ENCODE data around the gene CXCR6.

CXCR6 gene

DNA sequence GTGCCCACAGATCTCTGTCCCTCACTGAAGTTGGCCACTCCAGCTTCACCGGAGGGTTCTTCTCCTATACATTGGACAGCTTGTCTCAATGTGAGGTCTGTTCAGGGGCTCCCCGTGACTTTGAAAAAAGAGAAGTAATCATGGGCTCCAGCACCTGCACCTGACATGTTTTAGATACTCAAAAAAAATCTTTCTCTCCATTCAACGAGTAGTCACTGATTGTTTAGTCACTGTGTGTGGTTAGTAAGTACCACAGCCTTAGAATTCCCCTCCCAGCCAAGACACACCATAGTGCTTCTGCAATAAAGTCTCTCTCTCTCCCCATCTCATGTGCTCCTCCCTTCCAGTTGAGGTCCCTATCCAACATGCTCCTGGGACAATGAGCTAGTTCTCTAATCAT is 38.3 kb upstream of the CXCR6 start:
- Histone ChIP-seq H3K27ac (ENCODE audit: extremely low read depth, low read depth, low read length) (no peak overlapping the region), H3K36me3 (ENCODE audit: control insufficient read depth in 2 of 2, insufficient read depth in 1 of 2, low read length in 2 of 2) (no peaks in the 10 kb centered on the region), H3K4me1 (ENCODE audit: control insufficient read depth, insufficient read depth, low read length) (no peaks in the 10 kb centered on the region), H3K9me3 (ENCODE audit: control insufficient read depth, insufficient read depth, low read depth, low read length) (no peaks in the 10 kb centered on the region), H3K4me3 (ENCODE audit: low read depth, low read length) (no peak overlapping the region)
- ChIA-PET CTCF (interaction anchor here (0.7 to 1.0 kb wide), 2 partner anchors 19 to 394 kb away, joined by 3 to 4 read pairs; partner anchors contain the start of gene CCR9), POLR2A (no interaction called here)
- TF ChIP-seq ZNF354C (tag by site-specific recombination; IDR thresholded peaks at IDR 0.05; ENCODE audit: borderline replicate concordance, low read depth) = no peak
- no peak for TF ChIP-seq YY2 (tag by site-specific recombination; IDR thresholded peaks at IDR 0.05)
- TF ChIP-seq MYNN (tag by site-specific recombination; IDR thresholded peaks at IDR 0.05; ENCODE audit: borderline replicate concordance) = no peak
- no peak for TF ChIP-seq WT1 (tag by site-specific recombination; IDR thresholded peaks at IDR 0.05)
- no peak for TF ChIP-seq EGR2 (tag by site-specific recombination; IDR thresholded peaks at IDR 0.05; ENCODE audit: low read depth)

DNA sequence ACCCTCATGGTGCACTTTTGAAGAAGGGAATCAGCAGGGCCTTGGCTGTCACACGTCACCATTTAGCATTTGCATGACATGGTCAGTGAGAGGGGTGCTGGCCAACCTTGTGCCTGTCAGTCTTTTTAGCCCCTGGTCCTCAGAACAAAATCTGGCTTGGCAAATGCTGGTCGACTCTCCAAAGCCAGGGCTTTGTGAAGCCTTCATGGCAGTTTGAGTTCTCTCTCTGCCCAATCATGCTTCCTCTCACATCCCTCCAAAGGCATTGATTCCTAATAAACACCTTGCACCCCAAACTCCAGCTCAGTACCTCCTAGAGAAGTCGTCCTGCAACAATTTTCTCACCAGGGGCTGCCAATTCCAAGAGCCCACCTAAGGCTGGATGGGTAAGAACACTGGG is 37.5 kb upstream of the CXCR6 start:
- no peaks in the 10 kb centered on the region for H3K36me3 ChIP-seq (ENCODE audit: control insufficient read depth in 2 of 2, insufficient read depth in 1 of 2, low read length in 2 of 2)
- TF ChIP-seq ZNF140 (tag by site-specific recombination; IDR thresholded peaks at IDR 0.05) (no peak), ZNF600 (tag by site-specific recombination; IDR thresholded peaks at IDR 0.05) (no peak), ZNF354C (tag by site-specific recombination; IDR thresholded peaks at IDR 0.05; ENCODE audit: borderline replicate concordance, low read depth) (no peak), ZNF146 (tag by site-specific recombination; IDR thresholded peaks at IDR 0.05) (no peak), ZNF776 (tag by site-specific recombination; IDR thresholded peaks at IDR 0.05; ENCODE audit: borderline replicate concordance) (no peak), ZFP41 (tag by site-specific recombination; IDR thresholded peaks at IDR 0.05; ENCODE audit: borderline replicate concordance) (no peak), ZNF677 (tag by site-specific recombination; IDR thresholded peaks at IDR 0.05) (no peak)
- ChIA-PET CTCF (no interaction called here), POLR2A (no interaction called here)
- no peak overlapping the region for H3K27ac ChIP-seq (ENCODE audit: extremely low read depth, low read depth, low read length)
- no peak overlapping the region for H3K4me3 ChIP-seq (ENCODE audit: low read depth, low read length)
- H3K4me1 ChIP-seq (ENCODE audit: control insufficient read depth, insufficient read depth, low read length) = no peaks in the 10 kb centered on the region
- H3K9me3 ChIP-seq (ENCODE audit: control insufficient read depth, insufficient read depth, low read depth, low read length) = no peaks in the 10 kb centered on the region

DNA sequence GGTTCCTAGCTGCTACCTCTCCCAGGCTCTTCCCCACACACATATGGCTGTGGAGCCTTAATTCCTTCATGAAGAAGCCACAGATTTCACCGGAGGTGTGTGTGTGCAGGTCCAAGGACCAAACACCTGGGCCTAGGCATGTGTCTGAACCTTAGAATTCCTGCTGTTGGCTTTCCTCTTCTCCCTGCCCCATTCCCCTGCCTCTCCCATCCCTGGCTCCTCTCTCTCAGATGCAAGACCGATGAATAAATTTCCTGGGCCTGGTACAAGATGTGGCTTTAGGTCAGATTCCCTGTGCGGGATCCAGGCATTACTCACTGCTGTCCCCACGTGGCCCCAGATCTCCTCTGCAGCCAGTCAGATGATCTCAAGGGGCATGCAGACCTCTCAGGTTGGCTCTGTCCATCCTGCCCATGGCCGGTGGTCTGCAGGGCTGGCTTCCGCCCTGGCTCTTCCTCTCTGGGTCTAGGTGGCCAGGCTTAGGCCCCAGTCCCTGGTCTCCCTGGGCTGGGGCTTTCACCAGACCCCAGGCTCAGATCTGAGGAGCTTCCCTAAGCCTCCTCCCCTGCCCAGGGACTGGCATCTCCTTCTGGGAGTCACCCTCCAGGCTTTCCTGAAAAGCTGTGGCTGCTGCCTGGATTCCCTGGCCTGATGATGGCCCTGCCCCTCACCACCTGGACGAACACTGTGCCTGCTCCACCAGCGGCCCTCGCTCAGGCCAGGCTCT is 36.4 kb upstream of the CXCR6 start:
- ChIA-PET POLR2A (no interaction called here), CTCF (no interaction called here)

More for the DNA sequence above, 36.4 kb upstream of the CXCR6 start:
- TF ChIP-seq BCL11A (tag by site-specific recombination; IDR thresholded peaks at IDR 0.05; ENCODE audit: low read depth) (no peak), ZEB2 (tag by site-specific recombination; IDR thresholded peaks at IDR 0.05) (no peak), ZNF350 (tag by site-specific recombination; IDR thresholded peaks at IDR 0.05) (no peak), ZNF341 (tag by site-specific recombination; IDR thresholded peaks at IDR 0.05; ENCODE audit: low read depth) (no peak), YY1 (tag by site-specific recombination; IDR thresholded peaks at IDR 0.05) (no peak), ZNF433 (tag by site-specific recombination; IDR thresholded peaks at IDR 0.05; ENCODE audit: low read depth) (no peak), ZNF670 (tag by site-specific recombination; IDR thresholded peaks at IDR 0.05; ENCODE audit: low read depth) (no peak), SALL2 (tag by site-specific recombination; IDR thresholded peaks at IDR 0.05; ENCODE audit: borderline replicate concordance) (no peak), MZF1 (tag by site-specific recombination; IDR thresholded peaks at IDR 0.05; ENCODE audit: borderline replicate concordance) (no peak), ZNF677 (tag by site-specific recombination; IDR thresholded peaks at IDR 0.05) (no peak), ZNF214 (tag by site-specific recombination; IDR thresholded peaks at IDR 0.05; ENCODE audit: borderline replicate concordance) (no peak), OVOL3 (tag by site-specific recombination; IDR thresholded peaks at IDR 0.05) (no peak)
- TF ChIP-seq, protein P1, sequence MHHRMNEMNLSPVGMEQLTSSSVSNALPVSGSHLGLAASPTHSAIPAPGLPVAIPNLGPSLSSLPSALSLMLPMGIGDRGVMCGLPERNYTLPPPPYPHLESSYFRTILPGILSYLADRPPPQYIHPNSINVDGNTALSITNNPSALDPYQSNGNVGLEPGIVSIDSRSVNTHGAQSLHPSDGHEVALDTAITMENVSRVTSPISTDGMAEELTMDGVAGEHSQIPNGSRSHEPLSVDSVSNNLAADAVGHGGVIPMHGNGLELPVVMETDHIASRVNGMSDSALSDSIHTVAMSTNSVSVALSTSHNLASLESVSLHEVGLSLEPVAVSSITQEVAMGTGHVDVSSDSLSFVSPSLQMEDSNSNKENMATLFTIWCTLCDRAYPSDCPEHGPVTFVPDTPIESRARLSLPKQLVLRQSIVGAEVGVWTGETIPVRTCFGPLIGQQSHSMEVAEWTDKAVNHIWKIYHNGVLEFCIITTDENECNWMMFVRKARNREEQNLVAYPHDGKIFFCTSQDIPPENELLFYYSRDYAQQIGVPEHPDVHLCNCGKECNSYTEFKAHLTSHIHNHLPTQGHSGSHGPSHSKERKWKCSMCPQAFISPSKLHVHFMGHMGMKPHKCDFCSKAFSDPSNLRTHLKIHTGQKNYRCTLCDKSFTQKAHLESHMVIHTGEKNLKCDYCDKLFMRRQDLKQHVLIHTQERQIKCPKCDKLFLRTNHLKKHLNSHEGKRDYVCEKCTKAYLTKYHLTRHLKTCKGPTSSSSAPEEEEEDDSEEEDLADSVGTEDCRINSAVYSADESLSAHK (tag by site-specific recombination; IDR thresholded peaks at IDR 0.05) = no peak
- TF ChIP-seq, protein P2, sequence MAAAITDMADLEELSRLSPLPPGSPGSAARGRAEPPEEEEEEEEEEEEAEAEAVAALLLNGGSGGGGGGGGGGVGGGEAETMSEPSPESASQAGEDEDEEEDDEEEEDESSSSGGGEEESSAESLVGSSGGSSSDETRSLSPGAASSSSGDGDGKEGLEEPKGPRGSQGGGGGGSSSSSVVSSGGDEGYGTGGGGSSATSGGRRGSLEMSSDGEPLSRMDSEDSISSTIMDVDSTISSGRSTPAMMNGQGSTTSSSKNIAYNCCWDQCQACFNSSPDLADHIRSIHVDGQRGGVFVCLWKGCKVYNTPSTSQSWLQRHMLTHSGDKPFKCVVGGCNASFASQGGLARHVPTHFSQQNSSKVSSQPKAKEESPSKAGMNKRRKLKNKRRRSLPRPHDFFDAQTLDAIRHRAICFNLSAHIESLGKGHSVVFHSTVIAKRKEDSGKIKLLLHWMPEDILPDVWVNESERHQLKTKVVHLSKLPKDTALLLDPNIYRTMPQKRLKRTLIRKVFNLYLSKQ (tag by site-specific recombination; IDR thresholded peaks at IDR 0.05; ENCODE audit: borderline replicate concordance) = no peak
- TF ChIP-seq, protein P3, sequence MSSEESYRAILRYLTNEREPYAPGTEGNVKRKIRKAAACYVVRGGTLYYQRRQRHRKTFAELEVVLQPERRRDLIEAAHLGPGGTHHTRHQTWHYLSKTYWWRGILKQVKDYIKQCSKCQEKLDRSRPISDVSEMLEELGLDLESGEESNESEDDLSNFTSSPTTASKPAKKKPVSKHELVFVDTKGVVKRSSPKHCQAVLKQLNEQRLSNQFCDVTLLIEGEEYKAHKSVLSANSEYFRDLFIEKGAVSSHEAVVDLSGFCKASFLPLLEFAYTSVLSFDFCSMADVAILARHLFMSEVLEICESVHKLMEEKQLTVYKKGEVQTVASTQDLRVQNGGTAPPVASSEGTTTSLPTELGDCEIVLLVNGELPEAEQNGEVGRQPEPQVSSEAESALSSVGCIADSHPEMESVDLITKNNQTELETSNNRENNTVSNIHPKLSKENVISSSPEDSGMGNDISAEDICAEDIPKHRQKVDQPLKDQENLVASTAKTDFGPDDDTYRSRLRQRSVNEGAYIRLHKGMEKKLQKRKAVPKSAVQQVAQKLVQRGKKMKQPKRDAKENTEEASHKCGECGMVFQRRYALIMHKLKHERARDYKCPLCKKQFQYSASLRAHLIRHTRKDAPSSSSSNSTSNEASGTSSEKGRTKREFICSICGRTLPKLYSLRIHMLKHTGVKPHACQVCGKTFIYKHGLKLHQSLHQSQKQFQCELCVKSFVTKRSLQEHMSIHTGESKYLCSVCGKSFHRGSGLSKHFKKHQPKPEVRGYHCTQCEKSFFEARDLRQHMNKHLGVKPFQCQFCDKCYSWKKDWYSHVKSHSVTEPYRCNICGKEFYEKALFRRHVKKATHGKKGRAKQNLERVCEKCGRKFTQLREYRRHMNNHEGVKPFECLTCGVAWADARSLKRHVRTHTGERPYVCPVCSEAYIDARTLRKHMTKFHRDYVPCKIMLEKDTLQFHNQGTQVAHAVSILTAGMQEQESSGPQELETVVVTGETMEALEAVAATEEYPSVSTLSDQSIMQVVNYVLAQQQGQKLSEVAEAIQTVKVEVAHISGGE (tag by site-specific recombination; conservative IDR thresholded peaks at IDR 0.05; ENCODE audit: low read depth) = no peak
- Histone ChIP-seq H3K4me1 (ENCODE audit: control insufficient read depth, insufficient read depth, low read length) (no peaks in the 10 kb centered on the region), H3K9me3 (ENCODE audit: control insufficient read depth, insufficient read depth, low read depth, low read length) (no peaks in the 10 kb centered on the region), H3K27ac (ENCODE audit: extremely low read depth, low read depth, low read length) (no peak overlapping the region), H3K36me3 (ENCODE audit: control insufficient read depth in 2 of 2, insufficient read depth in 1 of 2, low read length in 2 of 2) (no peaks in the 10 kb centered on the region), H3K4me3 (ENCODE audit: low read depth, low read length) (no peak overlapping the region)
